Measurements from ENCODE around the gene FAR2.
"Not testable (repeated sequence)": the region's sequence is repeated elsewhere in the genome, so short reads cannot be mapped to it uniquely, and the experiment has no call there.

FAR2 gene

GRCh38 chr12:29155079-29155478 is 6.0 kb downstream of the FAR2 start:
- DNase-seq, result no peak

- no peak for DNase-seq
These were observed 8.4 kb downstream of the FAR2 start for GRCh38 chr12:29157486-29157946.

- no peak for DNase-seq
These were observed 9.2 kb downstream of the FAR2 start for GRCh38 chr12:29158115-29158763.

- no peak for DNase-seq
These were observed 10.6 kb downstream of the FAR2 start for GRCh38 chr12:29159661-29160060.

GRCh38 chr12:29160230-29160629 is 11.2 kb downstream of the FAR2 start:
- DNase-seq, result no peak

GRCh38 chr12:29163146-29163545 is 14.1 kb downstream of the FAR2 start:
- no peak for DNase-seq

GRCh38 chr12:29164477-29165393 is 15.7 kb downstream of the FAR2 start:
- no peak for DNase-seq

- DNase-seq, result no peak
These were observed 18.4 kb downstream of the FAR2 start for GRCh38 chr12:29167445-29167844.

- DNase-seq, result peak; percentile 31
These were observed 18.9 kb downstream of the FAR2 start for GRCh38 chr12:29167988-29168387.

GRCh38 chr12:29169978-29170377 is 20.9 kb downstream of the FAR2 start:
- DNase-seq, result not testable (repeated sequence)

GRCh38 chr12:29170478-29171084 is 21.5 kb downstream of the FAR2 start:
- DNase-seq, result not testable (repeated sequence)

GRCh38 chr12:29171421-29172258 is 22.6 kb downstream of the FAR2 start:
- DNase-seq, result peak; percentile 30

GRCh38 chr12:29176941-29177340 is 27.9 kb downstream of the FAR2 start:
- no peak for DNase-seq

- DNase-seq, result not testable (repeated sequence)
These were observed 33.2 kb downstream of the FAR2 start for GRCh38 chr12:29182247-29182646.

- DNase-seq, result no peak
These were observed 38.7 kb downstream of the FAR2 start for GRCh38 chr12:29187756-29188155.

GRCh38 chr12:29191267-29191850 is 42.3 kb downstream of the FAR2 start:
- no peak for DNase-seq

- no peak for DNase-seq
These were observed 49.8 kb downstream of the FAR2 start for GRCh38 chr12:29198901-29199300.

- no peak for DNase-seq
These were observed 51.5 kb downstream of the FAR2 start for GRCh38 chr12:29200586-29200985.

- no peak for DNase-seq
These were observed 52.2 kb downstream of the FAR2 start for GRCh38 chr12:29201296-29201695.

- no peak for DNase-seq
These were observed 52.7 kb downstream of the FAR2 start for GRCh38 chr12:29201746-29202145.

GRCh38 chr12:29204521-29204920 is 55.4 kb downstream of the FAR2 start:
- DNase-seq, result no peak

GRCh38 chr12:29207120-29207519 is 58.0 kb downstream of the FAR2 start:
- no peak for DNase-seq

Measured in NCI-H2171 treated with DMSO at 0.1 percent for 48 hours (cell line).